Gastroesophageal sphincter (tissue), 3 donors: ENCODE data around the gene KIF3C.

Experiments used
- CTCF ChIP-seq, 4 experiments: fragments of 200-600 bp in 2 of 4; fragments of 450-650 bp in 2 of 4; sonication (generic) in 1 of 4; IDR thresholded peaks; one replicate each; pipeline ENCODE4 v1.5.1; 2017 to 2019; ENCODE audit warnings: antibody characterized with exemption in 4 of 4, mild to moderate bottlenecking in 2 of 4, moderate library complexity in 2 of 4
- EP300 ChIP-seq: sonication (generic); formaldehyde crosslinking; IDR thresholded peaks from one replicate; pipeline ENCODE4 v1.6.1; 2017; ENCODE audit warnings: antibody characterized with exemption, mild to moderate bottlenecking
- POLR2A ChIP-seq, 2 donors: fragments of 450-650 bp; IDR thresholded peaks; one replicate each; pipeline ENCODE4 v1.6.1; 2017; ENCODE audit warnings: antibody characterized with exemption in 2 of 2, mild to moderate bottlenecking in 2 of 2, moderate library complexity in 1 of 2
- POLR2AphosphoS5 ChIP-seq: sonication (generic); formaldehyde crosslinking; IDR thresholded peaks from one replicate; pipeline ENCODE4 v1.6.1; 2017; ENCODE audit warnings: antibody characterized with exemption

- TF ChIP-seq CTCF (IDR thresholded peaks at IDR 0.05) (no peak), POLR2AphosphoS5 (no peak), POLR2A (IDR thresholded peaks at IDR 0.05) (no peak), EP300 (no peak)
Observed at GRCh38 chr2:25960396-25960795, 21.9 kb downstream of the KIF3C start.
